Iris pigment epithelial cell (primary cell): ENCODE results near the gene CEP43.

Experiments used
- DNase-seq: peaks from one replicate; pipeline ENCODE4 v3.0.0-alpha.2; 2011; ENCODE audit warnings: low read depth

CEP43 gene

DNA sequence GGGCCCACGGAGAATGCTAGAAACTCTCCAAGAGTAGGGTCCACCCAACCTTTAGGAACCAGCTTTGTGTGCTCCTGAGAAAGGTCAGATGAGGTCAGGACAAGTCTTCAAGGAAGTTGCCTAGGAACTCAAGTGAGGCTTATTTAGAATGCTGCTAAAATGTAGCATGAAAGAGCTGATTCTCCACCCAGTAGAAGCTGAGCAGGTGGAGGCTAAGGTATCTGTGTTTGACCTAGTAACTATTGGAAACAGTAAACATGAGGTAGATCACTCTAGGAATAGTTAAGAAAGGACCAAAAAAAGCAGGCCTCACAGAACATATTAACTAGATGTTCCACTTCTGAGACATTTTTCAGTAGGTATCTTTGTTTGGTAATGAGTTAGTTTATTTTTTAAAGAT lies 13.9 kb downstream of the CEP43 start:
- DNase-seq, result no peak

- DNase-seq, result no peak
These were observed 14.7 kb downstream of the CEP43 start for GRCh38 chr6:167013946-167014345.

DNA sequence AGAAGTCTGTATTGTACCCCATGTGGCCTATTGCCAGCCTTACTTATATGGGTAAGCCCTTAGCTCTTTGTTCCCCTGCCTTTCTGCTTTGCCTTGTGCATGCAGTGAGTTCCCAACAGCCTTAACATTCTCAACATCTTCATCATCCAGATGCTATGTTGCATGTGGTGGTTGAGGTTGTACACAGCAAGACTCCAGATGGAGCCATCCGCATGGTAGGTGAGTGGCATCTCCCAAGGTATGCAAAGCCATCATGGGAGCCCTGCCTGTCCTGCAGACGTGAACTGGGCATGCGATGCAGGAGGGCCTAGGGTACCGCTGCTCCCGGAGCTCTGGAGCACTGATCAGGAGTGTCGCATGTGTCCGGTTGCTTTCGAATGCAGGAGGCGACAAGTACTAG lies 16.1 kb downstream of the CEP43 start:
- no peak for DNase-seq

- DNase-seq, result no peak
These were observed 21.0 kb downstream of the CEP43 start for GRCh38 chr6:167020206-167020605.

GRCh38 chr6:167027308-167027707 lies 28.1 kb downstream of the CEP43 start:
- no peak for DNase-seq

DNA sequence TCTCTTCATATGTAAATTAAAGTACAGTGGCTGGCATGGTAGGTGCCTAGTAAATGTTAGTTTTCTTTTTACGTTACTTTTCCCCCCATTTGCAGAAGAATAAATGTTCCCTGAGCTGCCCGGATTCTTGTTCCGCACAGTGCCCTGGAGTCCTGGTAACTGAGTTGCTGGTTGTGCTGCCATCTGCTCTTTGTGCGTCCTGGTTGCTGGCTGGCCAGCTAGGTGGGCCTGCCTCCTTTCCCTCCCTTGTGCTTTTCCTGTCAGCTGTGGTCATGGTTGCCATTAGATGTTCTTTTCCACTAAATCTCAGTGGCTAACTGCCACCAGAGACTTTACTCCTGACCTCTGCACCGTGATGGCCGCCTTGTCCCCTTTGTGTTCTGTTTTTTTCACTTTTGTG lies 28.6 kb downstream of the CEP43 start:
- DNase-seq, result no peak

DNA sequence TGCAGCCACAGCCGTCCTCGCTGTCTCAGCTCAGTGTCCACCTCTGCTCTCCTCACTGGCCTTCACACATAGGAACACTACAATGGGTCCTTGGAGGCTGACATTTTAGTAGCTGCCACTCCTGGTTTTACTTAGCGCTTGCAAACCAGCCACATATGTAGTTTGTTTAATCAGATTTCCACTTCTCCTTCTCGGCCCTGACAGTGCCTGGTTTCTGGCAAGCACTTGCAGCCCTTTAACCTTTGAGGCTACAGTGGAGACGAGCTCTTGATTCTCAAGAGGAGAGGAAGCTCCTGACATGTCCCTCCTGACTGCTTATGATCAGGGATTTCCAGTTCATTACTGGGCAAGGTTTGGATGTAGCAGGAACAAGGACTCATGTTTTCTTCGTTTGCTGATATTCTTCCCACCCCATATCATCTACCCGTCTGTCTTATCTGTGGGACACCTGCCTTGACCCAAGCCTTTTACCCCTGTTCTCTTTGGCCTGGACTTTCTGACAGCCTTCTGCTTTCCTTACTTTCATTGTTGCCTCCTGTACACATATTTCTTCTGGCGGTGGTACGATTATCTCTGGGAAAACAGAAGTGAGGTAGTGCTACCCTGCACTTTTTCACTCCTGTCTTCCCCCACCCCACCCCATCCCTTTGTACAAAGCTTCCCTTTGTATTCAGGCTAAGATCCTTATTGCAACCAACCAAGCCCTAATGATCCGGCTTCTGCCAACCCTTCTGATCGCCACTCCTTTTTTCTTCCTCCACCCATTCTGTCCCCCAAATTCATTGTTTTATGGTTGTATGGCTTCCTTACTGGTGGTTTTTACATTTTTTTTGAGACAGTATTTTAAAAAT lies 31.2 kb downstream of the CEP43 start:
- DNase-seq, result no peak

DNA sequence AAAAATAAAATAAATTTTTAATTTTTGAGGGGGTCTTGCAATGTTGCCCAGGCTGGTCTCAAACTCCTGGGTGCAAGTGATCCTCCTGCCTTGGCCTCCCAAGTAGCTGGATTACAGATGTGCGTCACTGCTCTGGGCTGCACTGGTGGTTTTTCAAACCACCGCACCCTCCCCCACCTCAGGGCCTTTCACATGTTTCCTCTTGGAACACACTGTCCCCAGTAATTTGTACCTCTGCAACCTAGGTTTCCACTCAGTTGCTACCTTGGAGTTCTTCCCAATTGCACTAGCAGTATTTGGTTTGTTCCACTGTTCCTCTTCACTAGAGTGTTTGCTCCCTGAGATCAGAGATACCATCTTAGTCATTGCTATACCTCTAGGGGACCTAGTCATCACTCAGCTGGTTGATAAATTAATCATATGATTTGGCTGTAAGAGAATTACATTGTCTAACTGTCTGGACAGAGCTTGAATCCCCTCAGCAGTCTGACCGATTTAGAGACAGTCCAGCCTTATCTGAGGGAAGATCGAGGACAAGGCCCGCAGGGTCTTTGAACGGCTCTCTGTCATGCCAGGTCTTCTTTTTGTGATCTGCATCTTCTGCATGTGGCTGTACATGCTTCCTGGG lies 32.0 kb downstream of the CEP43 start:
- DNase-seq, result peak; percentile 31

GRCh38 chr6:167034056-167034455 lies 34.9 kb downstream of the CEP43 start:
- no peak for DNase-seq

- DNase-seq, result no peak
These were observed 38.6 kb downstream of the CEP43 start for GRCh38 chr6:167037762-167038161.

- DNase-seq, result no peak
These were observed 45.5 kb downstream of the CEP43 start for GRCh38 chr6:167044696-167045095.

DNA sequence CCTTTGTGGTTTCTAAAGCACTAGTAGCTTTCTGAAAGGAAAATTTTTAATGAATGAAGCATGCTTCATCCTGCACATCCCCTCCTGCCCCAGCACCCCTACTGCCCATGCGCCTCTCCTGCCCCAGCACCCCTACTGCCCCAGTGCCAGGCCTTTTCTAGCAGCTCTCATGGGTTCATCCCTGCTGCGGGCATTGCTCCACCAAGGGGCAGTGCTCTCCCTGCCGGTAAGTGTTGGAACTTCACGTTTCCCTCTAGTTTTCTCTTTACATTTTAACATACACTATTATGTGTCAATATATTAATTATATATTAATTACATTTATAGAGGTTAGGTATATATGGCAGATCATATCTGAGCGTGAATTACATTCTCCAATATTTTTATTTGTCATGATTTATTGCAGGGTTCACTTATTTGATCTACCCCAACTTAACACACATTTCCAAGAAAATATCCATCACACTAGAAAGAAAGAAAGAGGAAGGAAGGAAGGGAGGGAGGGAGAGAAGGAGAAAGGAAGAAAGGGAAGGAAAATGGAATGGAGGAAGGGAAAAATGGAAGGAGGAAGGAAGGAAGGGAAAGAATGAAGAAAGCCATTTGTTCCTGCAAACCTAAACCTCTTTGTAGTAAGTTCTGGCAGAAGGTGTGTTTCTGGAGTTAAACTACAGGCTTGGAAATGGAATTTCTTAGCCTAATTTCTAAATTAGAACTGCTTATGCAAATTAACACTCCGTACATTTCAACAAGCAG lies 46.8 kb downstream of the CEP43 start:
- no peak for DNase-seq

- no peak for DNase-seq
These were observed 47.8 kb downstream of the CEP43 start for GRCh38 chr6:167046861-167047495.

DNA sequence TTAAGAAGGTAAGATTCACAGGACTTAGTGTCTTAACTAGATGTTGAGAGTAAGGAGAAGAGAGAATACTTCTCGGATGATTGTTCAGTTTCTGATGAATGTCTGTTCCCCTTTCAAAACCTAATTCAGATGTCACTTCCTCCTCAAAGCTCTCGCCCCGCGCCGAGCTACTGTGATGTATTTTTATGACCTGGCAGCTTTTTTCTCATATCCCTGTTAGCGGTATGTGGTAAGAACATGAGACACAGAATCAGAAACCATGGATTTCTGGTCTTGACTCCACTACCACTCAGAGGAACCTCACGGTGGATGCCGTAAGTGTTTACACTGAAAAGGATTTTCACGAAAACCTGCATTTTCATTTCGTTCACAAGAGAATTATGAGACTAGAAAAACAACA lies 48.4 kb downstream of the CEP43 start:
- DNase-seq, result no peak
